Astrocyte (in vitro differentiated cells and primary cell): ENCODE measurements around the gene RCL1.

Experiments
- EZH2 ChIP-seq: IDR thresholded peaks from 2 replicates; pipeline ENCODE4 v1.6.1; 2012; ENCODE audit warnings: mild to moderate bottlenecking, low read length, inconsistent platforms; ENCODE audit not compliant: insufficient read depth
- TF ChIP-seq, protein P1 (sequence below): IDR thresholded peaks from 2 replicates; pipeline ENCODE4 v1.5.1; 2011; ENCODE audit warnings: low read depth, mild to moderate bottlenecking, inconsistent platforms, low read length, moderate library complexity; ENCODE audit not compliant: insufficient read depth

DNA sequence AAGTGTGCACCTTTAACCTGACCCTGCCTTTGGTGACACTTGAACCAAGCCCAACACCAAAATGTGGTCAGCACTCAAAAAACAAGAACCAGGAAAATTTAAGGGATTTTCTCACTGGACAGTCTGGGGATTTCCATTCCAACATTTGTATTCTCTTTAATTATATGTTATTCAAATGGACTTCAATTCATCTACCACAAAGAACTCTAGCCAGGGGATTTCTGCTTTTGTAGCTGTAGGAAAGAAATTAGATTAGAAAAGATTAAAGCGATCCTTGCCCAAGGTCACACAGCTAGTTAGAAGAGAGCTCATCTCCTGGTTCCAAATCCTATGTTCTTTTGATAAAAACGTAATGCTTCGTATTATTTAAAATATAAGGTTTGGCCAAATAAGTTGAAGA, 97.5 kb downstream of the RCL1 start:
- TF ChIP-seq, protein P1, sequence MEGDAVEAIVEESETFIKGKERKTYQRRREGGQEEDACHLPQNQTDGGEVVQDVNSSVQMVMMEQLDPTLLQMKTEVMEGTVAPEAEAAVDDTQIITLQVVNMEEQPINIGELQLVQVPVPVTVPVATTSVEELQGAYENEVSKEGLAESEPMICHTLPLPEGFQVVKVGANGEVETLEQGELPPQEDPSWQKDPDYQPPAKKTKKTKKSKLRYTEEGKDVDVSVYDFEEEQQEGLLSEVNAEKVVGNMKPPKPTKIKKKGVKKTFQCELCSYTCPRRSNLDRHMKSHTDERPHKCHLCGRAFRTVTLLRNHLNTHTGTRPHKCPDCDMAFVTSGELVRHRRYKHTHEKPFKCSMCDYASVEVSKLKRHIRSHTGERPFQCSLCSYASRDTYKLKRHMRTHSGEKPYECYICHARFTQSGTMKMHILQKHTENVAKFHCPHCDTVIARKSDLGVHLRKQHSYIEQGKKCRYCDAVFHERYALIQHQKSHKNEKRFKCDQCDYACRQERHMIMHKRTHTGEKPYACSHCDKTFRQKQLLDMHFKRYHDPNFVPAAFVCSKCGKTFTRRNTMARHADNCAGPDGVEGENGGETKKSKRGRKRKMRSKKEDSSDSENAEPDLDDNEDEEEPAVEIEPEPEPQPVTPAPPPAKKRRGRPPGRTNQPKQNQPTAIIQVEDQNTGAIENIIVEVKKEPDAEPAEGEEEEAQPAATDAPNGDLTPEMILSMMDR: no peak
- TF ChIP-seq EZH2: no peak
